HUES6 (cell line): ENCODE results near the gene SMC4.

ENCODE experiments used
- H3K27ac ChIP-seq: 2 replicates; pipeline ENCODE4 v1.7.0; 2013; ENCODE audit warnings: low read depth, mild to moderate bottlenecking, low read length, inconsistent platforms
- H3K27me3 ChIP-seq: 2 replicates; pipeline ENCODE4 v1.6.1; 2013; ENCODE audit warnings: low read length; ENCODE audit not compliant: control insufficient read depth, insufficient read depth
- H3K36me3 ChIP-seq: 2 replicates; pipeline ENCODE4 v1.6.1; 2013; ENCODE audit warnings: low read length; ENCODE audit not compliant: control insufficient read depth, insufficient read depth
- H3K4me1 ChIP-seq: 2 replicates; pipeline ENCODE4 v1.6.1; 2013; ENCODE audit warnings: low read length; ENCODE audit not compliant: control insufficient read depth, insufficient read depth
- H3K4me3 ChIP-seq: 2 replicates; pipeline ENCODE4 v1.5.1; 2013; ENCODE audit warnings: low read depth, low read length
- H3K9ac ChIP-seq: one replicate; pipeline ENCODE4 v1.6.1; 2013; ENCODE audit warnings: mild to moderate bottlenecking, low read length
- H3K9me3 ChIP-seq: 2 replicates; pipeline ENCODE4 v1.6.1; 2013; ENCODE audit warnings: low read depth, low read length; ENCODE audit not compliant: control insufficient read depth, insufficient read depth

Gene SMC4

GRCh38 chr3:160412477-160412876, 13.0 kb downstream of the SMC4 start:
- H3K9me3 ChIP-seq = no peaks in the 10 kb centered on the region
- H3K9ac ChIP-seq = no peak overlapping the region
- no peak overlapping the region for H3K4me3 ChIP-seq
- no peak overlapping the region for H3K27ac ChIP-seq
- peaks cover 92% of the 10 kb centered on the region for H3K36me3 ChIP-seq
- no peaks in the 10 kb centered on the region for H3K27me3 ChIP-seq
- no peaks in the 10 kb centered on the region for H3K4me1 ChIP-seq

GRCh38 chr3:160413613-160414248, 14.3 kb downstream of the SMC4 start:
- Histone ChIP-seq H3K9me3 (no peaks in the 10 kb centered on the region), H3K36me3 (peaks cover 93% of the 10 kb centered on the region), H3K27me3 (no peaks in the 10 kb centered on the region), H3K9ac (no peak overlapping the region), H3K27ac (no peak overlapping the region), H3K4me3 (no peak overlapping the region), H3K4me1 (no peaks in the 10 kb centered on the region)

- Histone ChIP-seq H3K4me3 (no peak overlapping the region), H3K27ac (no peak overlapping the region), H3K4me1 (no peaks in the 10 kb centered on the region), H3K9ac (no peak overlapping the region), H3K36me3 (peaks cover 99% of the 10 kb centered on the region), H3K27me3 (no peaks in the 10 kb centered on the region), H3K9me3 (no peaks in the 10 kb centered on the region)
Measured at GRCh38 chr3:160417311-160417710, 17.9 kb downstream of the SMC4 start.

GRCh38 chr3:160427832-160428424, 28.5 kb downstream of the SMC4 start:
- Histone ChIP-seq H3K27ac (no peak overlapping the region), H3K9me3 (no peaks in the 10 kb centered on the region), H3K4me1 (no peaks in the 10 kb centered on the region), H3K9ac (no peak overlapping the region), H3K36me3 (peaks cover 100% of the 10 kb centered on the region), H3K27me3 (no peaks in the 10 kb centered on the region), H3K4me3 (no peak overlapping the region)

- no peaks in the 10 kb centered on the region for H3K9me3 ChIP-seq
- no peaks in the 10 kb centered on the region for H3K27me3 ChIP-seq
- no peak overlapping the region for H3K9ac ChIP-seq
- no peak overlapping the region for H3K27ac ChIP-seq
- H3K4me3 ChIP-seq = no peak overlapping the region
- H3K4me1 ChIP-seq = peaks cover 7% of the 10 kb centered on the region; the same call in 1 of the 2 replicates
- H3K36me3 ChIP-seq = peaks cover 97% of the 10 kb centered on the region
Measured at GRCh38 chr3:160434071-160434470, 34.6 kb downstream of the SMC4 start.

- H3K9ac ChIP-seq = no peak overlapping the region
- peaks cover 7% of the 10 kb centered on the region; the same call in 1 of the 2 replicates for H3K4me1 ChIP-seq
- no peaks in the 10 kb centered on the region for H3K27me3 ChIP-seq
- H3K36me3 ChIP-seq = peaks cover 90% of the 10 kb centered on the region
- H3K27ac ChIP-seq = no peak overlapping the region
- H3K4me3 ChIP-seq = no peak overlapping the region
- no peaks in the 10 kb centered on the region for H3K9me3 ChIP-seq
Measured at GRCh38 chr3:160435095-160435494, 35.6 kb downstream of the SMC4 start.

GRCh38 chr3:160435747-160436146, 36.3 kb downstream of the SMC4 start:
- H3K9ac ChIP-seq = no peak overlapping the region
- H3K4me3 ChIP-seq = no peak overlapping the region
- peaks cover 7% of the 10 kb centered on the region; the same call in 1 of the 2 replicates for H3K4me1 ChIP-seq
- peaks cover 86% of the 10 kb centered on the region for H3K36me3 ChIP-seq
- no peak overlapping the region for H3K27ac ChIP-seq
- no peaks in the 10 kb centered on the region for H3K27me3 ChIP-seq
- H3K9me3 ChIP-seq = no peaks in the 10 kb centered on the region

- Histone ChIP-seq H3K36me3 (peaks cover 81% of the 10 kb centered on the region), H3K4me1 (peaks cover 7% of the 10 kb centered on the region; the same call in 1 of the 2 replicates), H3K27ac (no peak overlapping the region), H3K9me3 (no peaks in the 10 kb centered on the region), H3K27me3 (no peaks in the 10 kb centered on the region), H3K9ac (no peak overlapping the region), H3K4me3 (no peak overlapping the region)
Measured at GRCh38 chr3:160437083-160437455, 37.6 kb downstream of the SMC4 start.

GRCh38 chr3:160440687-160441086, 41.2 kb downstream of the SMC4 start:
- peaks cover 78% of the 10 kb centered on the region for H3K36me3 ChIP-seq
- no peak overlapping the region for H3K27ac ChIP-seq
- no peaks in the 10 kb centered on the region for H3K27me3 ChIP-seq
- no peak overlapping the region for H3K9ac ChIP-seq
- no peak overlapping the region for H3K4me3 ChIP-seq
- H3K9me3 ChIP-seq = peaks cover 5% of the 10 kb centered on the region; the same call in 1 of the 2 replicates
- H3K4me1 ChIP-seq = peaks cover 7% of the 10 kb centered on the region; the same call in 1 of the 2 replicates

- Histone ChIP-seq H3K4me3 (no peak overlapping the region), H3K27me3 (no peaks in the 10 kb centered on the region), H3K36me3 (peaks cover 55% of the 10 kb centered on the region), H3K9me3 (peaks cover 5% of the 10 kb centered on the region; the same call in 1 of the 2 replicates), H3K4me1 (peaks cover 7% of the 10 kb centered on the region; the same call in 1 of the 2 replicates), H3K27ac (no peak overlapping the region), H3K9ac (no peak overlapping the region)
Measured at GRCh38 chr3:160444411-160444810, 45.0 kb downstream of the SMC4 start.

- Histone ChIP-seq H3K36me3 (peaks cover 53% of the 10 kb centered on the region), H3K9me3 (peaks cover 5% of the 10 kb centered on the region; the same call in 1 of the 2 replicates), H3K4me1 (peaks cover 13% of the 10 kb centered on the region; the same call in 1 of the 2 replicates), H3K27ac (no peak overlapping the region), H3K27me3 (no peaks in the 10 kb centered on the region), H3K9ac (no peak overlapping the region), H3K4me3 (no peak overlapping the region)
Measured at GRCh38 chr3:160445854-160446253, 46.4 kb downstream of the SMC4 start.
